GM12878 (cell line): ENCODE results near the gene CFAP90.

Experiments used
- BACH1 ChIP-seq: fragments of 450-650 bp; IDR thresholded peaks from 2 replicates; pipeline ENCODE4 v1.6.1; 2017; ENCODE audit warnings: mild to moderate bottlenecking, borderline replicate concordance
- BHLHE40 ChIP-seq, 2 experiments: fragments of 450-650 bp in 1 of 2; IDR thresholded peaks; 2 replicates each; pipeline ENCODE4 v1.6.1; 2011 to 2017; ENCODE audit warnings: low read depth in 2 of 2, borderline replicate concordance in 1 of 2, improper control_type of control experiment in 1 of 2, low read length in 1 of 2, mild to moderate bottlenecking in 1 of 2
- CREB1 ChIP-seq: IDR thresholded peaks from 2 replicates; pipeline ENCODE4 v1.6.1; 2012; ENCODE audit warnings: low read depth, mild to moderate bottlenecking, inconsistent platforms
- CTCF ChIP-seq, 3 experiments: IDR thresholded peaks in 2 of 3; conservative IDR thresholded peaks in 1 of 3; 2 replicates each; pipeline ENCODE4 v1.5.1; 2011; ENCODE audit warnings: low read depth in 3 of 3, low read length in 3 of 3, mild to moderate bottlenecking in 3 of 3, control low read depth in 2 of 3, moderate library complexity in 2 of 3, inconsistent platforms in 1 of 3, mixed read lengths in 1 of 3; ENCODE audit not compliant: control insufficient read depth in 2 of 3, insufficient read depth in 1 of 3; ENCODE audit errors: extremely low read depth in 1 of 3
- EP300 ChIP-seq, 2 experiments: fragments of 150-350 bp in 1 of 2; IDR thresholded peaks; 2 replicates each; pipeline ENCODE4 v1.6.1; 2011 to 2012; ENCODE audit warnings: low read depth in 2 of 2, low read length in 2 of 2, borderline replicate concordance in 1 of 2, improper control_type of control experiment in 1 of 2, inconsistent platforms in 1 of 2; ENCODE audit not compliant: control insufficient read depth in 1 of 2
- GABPA ChIP-seq: IDR thresholded peaks from 2 replicates; pipeline ENCODE4 v1.6.1; 2014; ENCODE audit warnings: antibody characterized with exemption, low read depth, mild to moderate bottlenecking, inconsistent platforms
- JUND ChIP-seq: IDR thresholded peaks from 2 replicates; pipeline ENCODE4 v1.6.1; 2012; ENCODE audit warnings: low read depth, mild to moderate bottlenecking, low read length, improper control_type of control experiment, moderate library complexity
- POLR2A ChIP-seq: IDR thresholded peaks from 2 replicates; pipeline ENCODE4 v1.6.1; 2011; ENCODE audit warnings: low read depth, mild to moderate bottlenecking, low read length
- RELB ChIP-seq: fragments of 450-650 bp; IDR thresholded peaks from 2 replicates; pipeline ENCODE4 v1.6.1; 2017; ENCODE audit warnings: low read depth, mild to moderate bottlenecking, moderate library complexity

- TF ChIP-seq CTCF (IDR thresholded peaks at IDR 0.05 in 2 of 3, conservative IDR thresholded peaks at IDR 0.05 in 1 of 3; ENCODE audit: control insufficient read depth in 2 of 3, extremely low read depth in 1 of 3, insufficient read depth in 1 of 3, low read depth in 3 of 3, low read length in 3 of 3) (no peak), JUND (no peak), EP300 (IDR thresholded peaks at IDR 0.05; ENCODE audit: borderline replicate concordance in 1 of 2, control insufficient read depth in 1 of 2, low read depth in 2 of 2, low read length in 2 of 2) (no peak), RELB (no peak), POLR2A (no peak), BHLHE40 (IDR thresholded peaks at IDR 0.05; ENCODE audit: borderline replicate concordance in 1 of 2, low read depth in 2 of 2, low read length in 1 of 2) (no peak), BACH1 (no peak), GABPA (no peak), CREB1 (no peak)
These were observed 21.7 kb upstream of the CFAP90 start for GRCh38 chr5:7872517-7873130.
